Measurements from ENCODE around the gene PARD3.

PARD3 gene

GRCh38 chr10:34524369-34525091, 290.6 kb downstream of the PARD3 start:
- no peak for DNase-seq

DNA sequence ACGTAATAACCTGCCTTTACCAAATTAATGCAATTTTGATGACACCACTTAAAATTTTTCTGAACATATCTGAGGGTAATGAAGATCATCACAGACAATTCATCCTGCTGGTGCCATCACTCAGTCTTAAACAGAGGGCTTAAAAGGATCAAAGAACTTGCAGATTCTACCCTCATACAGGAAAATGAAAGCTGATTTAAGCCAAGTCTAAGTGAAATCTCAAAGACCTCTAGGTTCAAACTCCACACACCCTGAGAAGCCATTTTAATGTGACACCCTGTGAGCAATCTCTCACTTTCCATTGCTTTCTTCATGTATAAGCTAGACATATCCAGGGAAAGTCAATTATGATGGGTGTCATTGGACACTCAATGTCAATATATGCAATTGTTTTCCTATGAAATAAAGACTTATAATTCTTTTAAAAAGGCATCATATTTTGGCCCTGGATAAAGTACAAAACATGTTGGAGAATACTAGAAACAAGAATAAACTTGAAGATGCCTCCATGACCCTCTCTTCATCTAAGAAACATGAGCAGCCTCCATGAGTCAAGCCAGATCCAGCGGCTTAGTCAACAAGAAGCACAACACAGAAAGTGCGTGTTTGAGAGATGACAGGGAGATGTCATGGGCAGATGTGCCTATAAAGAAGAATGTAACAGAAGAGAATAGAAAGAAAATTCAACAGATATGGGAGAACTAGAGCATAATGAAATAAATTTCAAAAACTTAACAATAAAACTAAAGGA, 291.9 kb downstream of the PARD3 start:
- DNase-seq: no peak

DNA sequence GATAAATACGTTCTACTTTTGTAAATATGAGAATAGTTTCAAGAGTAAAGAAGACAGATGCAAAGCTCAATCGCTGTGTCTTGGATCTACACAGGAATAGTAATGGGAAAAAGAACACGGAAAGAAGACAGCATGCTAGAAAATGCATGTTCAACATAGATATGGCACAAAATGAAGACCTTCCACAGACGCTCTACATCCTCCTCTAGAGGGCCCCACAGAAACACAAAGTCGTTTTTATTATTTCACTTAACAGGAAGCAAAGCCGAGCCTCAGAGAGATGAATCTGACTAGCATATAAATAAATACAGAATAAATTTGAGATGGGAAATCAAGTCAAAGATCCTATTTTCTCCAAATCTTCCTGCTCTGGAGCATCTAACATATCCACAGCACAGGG, 292.6 kb downstream of the PARD3 start:
- peak; percentile 2 for DNase-seq

- no peak for DNase-seq
These were observed 294.6 kb downstream of the PARD3 start for GRCh38 chr10:34520510-34520909.

GRCh38 chr10:34520084-34520483, 295.0 kb downstream of the PARD3 start:
- DNase-seq: no peak

- DNase-seq: no peak
These were observed 300.8 kb downstream of the PARD3 start for GRCh38 chr10:34514290-34514689.

- no peak for DNase-seq
These were observed 301.5 kb downstream of the PARD3 start for GRCh38 chr10:34513636-34514035.

DNA sequence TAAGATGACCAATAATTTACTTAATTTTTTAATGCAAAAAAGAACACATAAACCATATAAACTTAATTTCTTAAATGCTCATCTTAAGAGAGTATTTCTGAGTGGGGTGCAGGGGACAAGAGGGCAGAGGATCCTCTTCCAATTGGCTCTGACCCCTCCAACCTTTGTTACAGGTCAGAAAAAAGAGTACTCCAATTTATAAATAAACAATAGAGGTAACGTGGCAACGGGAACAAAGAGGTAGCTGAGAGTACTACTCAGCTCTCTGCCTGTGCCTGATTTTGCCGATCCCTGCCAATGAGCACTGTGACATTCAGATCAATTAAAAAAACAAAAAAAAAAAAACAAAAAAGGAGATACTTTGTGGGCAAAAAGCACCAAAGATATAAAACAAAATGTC, 307.9 kb downstream of the PARD3 start:
- no peak for DNase-seq

DNA sequence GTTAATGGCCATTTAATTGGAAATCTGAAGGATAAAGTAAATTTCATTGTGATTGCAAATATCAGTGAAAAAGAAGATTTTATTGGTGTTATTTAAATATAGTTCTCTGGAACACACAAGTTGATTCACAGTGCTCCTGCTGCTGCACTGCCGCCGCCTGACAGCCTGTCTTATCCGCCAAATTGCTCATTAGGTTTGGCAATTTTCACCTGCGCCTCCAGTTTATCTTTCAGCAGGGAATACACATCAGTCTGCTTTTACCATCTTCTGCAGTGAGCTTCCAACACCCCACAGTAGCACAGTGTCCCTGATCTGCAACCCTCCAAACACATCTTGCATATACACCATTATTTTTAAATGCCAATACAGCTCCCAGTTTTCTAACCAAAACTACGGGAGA, 308.3 kb downstream of the PARD3 start:
- DNase-seq: no peak

GRCh38 chr10:34505338-34505737, 309.8 kb downstream of the PARD3 start:
- no peak for DNase-seq

GRCh38 chr10:34504534-34504933, 310.6 kb downstream of the PARD3 start:
- DNase-seq: no peak

- no peak for DNase-seq
These were observed 311.4 kb downstream of the PARD3 start for GRCh38 chr10:34503704-34504103.

DNA sequence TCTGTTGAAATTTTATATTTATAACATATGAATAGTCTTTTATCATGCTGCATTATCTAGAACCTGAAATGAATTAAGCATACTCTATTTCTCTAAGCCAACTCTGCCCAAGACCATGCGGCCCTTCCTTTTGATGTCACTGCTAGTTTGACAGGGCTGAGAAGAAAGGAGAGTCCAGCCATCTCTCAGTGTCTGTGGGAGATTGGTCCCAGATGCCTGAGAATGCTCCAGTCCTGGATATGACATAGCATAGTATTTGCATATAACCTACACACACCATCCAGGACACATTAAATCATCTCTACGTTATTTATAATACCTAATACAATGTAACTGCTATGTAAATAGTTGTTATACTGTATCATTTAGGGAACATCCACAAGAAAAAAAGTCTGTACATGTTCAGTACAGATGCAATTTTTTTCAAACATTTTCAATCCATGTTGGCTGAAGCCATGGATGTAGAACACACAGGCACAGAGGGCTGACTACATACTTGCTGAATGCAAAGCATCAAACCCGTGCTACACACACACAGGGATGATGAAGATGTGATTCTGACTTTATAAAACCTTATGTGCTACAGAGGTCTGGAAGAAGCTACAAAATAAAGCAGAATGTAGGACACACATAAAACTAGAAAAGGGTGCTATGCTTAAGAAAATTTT, 315.4 kb downstream of the PARD3 start:
- no peak for DNase-seq

DNA sequence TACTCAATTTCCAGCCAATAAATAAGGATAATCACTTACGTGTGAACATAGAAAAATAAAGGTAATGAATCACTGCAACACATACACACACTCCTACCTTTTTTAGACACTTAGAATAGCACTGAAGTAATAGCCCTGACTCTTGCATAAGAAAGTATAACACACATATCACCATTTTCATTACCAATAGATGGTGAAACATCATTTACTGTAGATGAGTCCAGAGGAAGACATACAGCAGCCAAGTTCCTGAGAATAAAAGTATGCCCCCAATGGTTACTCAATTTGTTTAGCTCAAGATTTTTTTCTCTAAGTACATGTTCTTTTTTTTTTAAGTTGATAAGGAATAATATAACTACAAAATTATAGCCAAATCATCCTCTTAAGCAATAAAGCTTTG, 316.3 kb downstream of the PARD3 start:
- no peak for DNase-seq

DNA sequence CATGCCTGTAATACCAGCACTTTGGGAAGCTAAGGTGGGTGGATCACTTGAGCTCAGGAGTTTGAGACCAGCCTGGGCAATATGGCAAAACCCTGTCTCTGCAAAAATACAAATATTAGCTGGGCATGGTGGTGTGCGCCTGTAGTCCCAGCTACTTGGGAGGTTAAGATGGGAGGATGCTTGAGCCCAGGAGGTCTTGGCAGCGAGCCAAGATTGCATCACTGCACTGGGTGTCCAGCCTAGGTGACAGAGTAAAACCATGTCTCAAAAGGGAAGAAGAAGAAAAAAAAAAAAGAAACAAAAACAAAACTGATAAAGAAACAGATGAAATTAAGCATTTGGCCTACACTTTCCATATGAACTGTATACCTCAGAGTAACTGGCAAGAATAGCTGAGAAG, 319.2 kb downstream of the PARD3 start:
- no peak for DNase-seq

DNA sequence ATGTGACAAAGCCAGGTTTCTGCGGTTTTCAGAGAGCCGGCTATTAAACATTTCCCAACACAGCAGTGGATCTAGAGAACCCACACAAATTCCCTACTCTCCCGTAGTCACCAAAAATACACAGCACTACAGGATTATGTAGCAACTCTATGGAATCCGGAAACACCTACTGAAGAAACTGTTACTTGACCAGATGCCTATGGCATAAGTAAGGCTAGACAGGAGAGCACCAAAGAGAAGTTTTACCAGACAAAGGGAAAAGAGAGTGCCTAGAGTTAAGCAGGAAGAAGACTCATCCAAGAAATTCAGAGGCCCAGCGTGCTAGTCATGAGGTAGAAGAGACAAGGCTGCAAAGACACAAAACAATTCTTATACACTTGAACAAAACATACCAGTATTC, 321.1 kb downstream of the PARD3 start:
- DNase-seq: no peak

DNA sequence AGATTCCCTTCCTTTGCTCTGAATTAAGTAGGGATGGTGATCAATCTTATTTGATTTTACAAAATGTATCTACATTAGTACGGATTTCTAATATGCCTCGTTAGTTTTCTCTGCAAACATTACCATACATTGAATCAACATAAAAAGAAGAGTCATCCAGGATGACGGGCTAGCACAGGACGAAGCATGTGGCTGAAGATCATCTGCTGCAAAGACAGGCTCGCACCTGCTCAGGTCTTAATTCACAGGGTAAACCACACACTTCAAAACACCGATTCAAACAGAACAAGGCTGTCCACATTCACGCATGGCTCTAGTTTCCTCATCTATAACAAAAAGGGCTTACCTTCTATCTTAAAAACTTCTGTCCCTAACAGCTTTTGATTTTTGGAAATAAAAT, 323.0 kb downstream of the PARD3 start:
- DNase-seq: no peak

DNA sequence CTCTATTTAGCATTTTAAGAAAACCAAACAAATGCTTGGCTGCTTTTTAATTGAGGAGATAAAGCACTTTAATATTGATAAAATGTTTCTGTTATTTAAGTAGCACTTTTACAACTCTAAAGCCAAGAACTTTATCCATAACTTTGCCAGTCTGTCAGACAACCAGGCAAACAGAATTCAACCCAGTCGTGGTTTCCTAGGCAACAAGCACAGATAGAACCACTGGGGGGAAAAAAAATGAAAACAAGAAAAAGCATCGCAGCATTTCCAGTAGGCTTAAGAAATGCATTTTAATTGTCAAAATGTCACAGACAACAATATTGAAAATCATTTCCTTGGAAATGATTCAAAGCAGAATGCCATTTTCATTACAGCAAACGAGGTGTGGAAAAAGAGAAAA, 323.4 kb downstream of the PARD3 start:
- DNase-seq: no peak

GRCh38 chr10:34489973-34490745, 324.9 kb downstream of the PARD3 start:
- no peak for DNase-seq

DNA sequence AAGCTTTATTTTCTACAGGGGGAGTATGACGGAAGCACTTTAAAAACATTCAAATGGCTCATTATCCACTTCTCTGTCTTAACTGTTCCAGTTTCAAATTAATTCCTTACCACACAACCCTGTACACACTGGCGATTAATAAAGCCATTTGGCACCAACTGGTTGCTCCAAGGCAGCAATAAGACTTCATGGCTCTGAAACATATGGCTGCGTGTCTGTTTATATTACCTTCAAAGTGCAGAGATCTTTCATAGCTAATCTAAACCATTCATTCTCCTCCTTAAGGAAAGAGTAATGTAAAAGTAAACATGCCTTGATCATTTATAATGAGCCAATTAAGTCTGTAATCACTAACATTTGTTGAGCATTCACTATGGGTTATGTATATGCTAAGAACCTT, 325.7 kb downstream of the PARD3 start:
- no peak for DNase-seq

DNA sequence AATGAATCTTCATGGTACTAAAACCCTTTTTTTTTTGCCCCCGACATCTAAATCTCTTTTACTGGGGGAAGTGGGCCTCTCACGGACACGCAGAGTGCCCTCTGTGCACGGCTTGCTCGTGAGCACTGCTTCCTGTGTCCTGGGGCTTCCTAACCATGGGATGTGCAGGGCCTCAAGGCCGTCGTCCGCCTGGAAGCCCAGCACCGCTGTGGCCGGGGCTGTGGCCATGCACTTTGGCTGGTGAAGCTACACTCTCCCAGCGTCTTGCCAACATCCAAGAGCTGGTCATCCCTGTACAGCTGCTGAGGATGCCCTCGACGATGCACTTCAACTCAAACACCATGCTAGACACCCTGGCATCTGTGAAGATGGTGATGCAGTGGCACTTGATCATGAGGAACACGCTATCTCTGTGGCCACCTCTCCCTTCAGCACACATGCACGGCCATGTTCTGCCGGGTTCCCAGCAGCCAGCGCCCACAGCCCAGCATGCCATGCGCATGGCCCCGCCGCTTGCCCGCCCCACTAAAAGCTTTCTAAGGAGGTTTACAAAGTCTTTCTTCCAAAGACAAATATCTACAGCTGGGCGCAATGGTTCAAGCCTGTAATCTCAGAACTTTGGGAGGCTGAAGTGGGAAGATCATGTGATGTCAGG, 326.5 kb downstream of the PARD3 start:
- DNase-seq: no peak

DNA sequence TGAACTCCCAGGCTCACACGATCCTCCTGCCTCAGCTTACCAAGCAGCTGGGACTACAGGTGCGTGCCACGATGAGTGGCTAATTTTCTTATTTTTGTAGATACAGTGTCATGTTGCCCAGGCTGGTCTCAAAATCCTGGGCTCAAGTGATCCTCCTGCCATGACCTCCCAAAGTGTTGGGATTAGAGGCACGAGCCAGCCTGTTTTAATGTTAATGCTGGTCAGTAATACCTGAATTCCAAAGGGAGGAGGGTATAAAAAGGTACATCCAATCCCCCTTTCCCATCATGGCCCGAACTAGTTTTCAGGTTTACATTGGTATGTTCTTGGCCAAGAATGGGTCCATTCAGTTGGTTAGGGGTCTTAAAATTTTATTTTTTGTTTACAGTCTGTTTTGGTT, 329.1 kb downstream of the PARD3 start:
- DNase-seq: no peak

DNA sequence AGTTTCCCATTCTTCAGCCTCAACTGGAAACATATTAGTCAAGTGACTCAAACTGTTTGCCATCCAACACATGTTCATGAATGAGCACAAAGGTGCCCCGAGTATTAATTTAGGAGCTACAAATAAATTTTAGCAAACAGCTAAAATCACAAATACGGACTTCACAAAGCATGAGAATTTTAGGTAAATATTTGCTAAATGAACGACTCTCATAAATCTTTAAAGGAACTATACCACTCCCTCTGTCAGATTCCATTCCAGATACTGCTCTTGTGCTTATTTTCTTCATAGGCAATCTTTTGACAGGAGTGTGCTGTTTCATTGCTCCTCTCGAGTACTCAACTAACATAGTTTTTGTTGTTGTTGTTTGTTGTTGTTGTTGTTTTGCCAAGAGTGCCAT, 330.9 kb downstream of the PARD3 start:
- DNase-seq: no peak

Measured in CD4-positive, alpha-beta T cell treated with Interleukin-10 for 1 hour (primary cell).